ENCODE measurements around the gene TMEM255A. TPM values are rescaled to one million over a fixed set of nuclear protein-coding genes. Genes with fewer than 3 reads are reported as not detected.

The TMEM255A gene
- total RNA-seq, 4 donors from 2014 or later = 1.5 TPM; not detected in 3

DNA sequence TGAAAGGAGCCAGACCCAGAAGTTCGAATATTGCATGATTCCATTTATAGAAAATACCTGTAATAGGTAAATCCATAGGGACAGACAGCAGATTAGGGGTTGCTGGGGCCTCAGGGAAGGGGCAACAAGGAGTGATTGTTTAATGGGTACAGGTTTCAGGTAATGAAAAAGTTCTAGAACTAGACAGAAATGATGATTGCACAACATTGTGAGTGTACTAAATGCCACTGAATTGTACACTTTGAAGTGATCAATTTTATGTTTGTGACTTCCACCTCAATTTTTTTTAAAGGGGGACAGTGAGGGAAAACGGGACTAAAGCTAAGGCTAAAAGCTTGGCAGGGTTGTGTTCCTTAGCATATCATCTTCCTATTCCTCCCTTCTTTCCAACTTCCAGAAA lies 37.1 kb downstream of the TMEM255A start:
- H3K4me3 ChIP-seq = no peak overlapping the region
- no peaks in the 10 kb centered on the region for H3K36me3 ChIP-seq
- H3K9me3 ChIP-seq = no peaks in the 10 kb centered on the region

DNA sequence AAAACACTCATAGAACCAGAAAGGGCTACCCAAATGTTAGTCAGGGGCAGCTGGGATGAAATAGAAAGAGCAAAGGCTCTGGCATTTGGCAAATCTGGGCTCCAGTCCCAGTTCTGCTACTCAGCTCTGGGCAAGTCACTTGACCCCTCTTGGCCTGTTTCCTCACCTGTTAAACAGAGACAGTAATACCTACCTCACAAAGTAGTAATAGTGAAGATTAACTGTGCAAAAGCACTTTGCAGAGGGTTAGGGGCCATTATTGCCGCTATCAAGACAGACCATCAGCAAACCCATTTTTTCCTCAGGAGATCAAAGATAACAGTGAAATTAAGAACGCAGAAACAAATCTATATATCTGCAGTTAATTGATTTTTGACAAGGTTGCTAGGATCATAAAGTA lies 40.0 kb downstream of the TMEM255A start:
- Histone ChIP-seq H3K4me3 (no peak overlapping the region), H3K9me3 (no peaks in the 10 kb centered on the region), H3K36me3 (no peaks in the 10 kb centered on the region), H3K27me3 (no peaks in the 10 kb centered on the region), H3K27ac (no peak overlapping the region), H3K4me1 (no peaks in the 10 kb centered on the region)
- no peak for TF ChIP-seq POLR2A (IDR thresholded peaks at IDR 0.05)
- DNase-seq = no peak

More for the DNA sequence above, 37.1 kb downstream of the TMEM255A start:
- no peak for DNase-seq
- Histone ChIP-seq H3K27ac (no peak overlapping the region), H3K27me3 (no peaks in the 10 kb centered on the region), H3K4me1 (no peaks in the 10 kb centered on the region)
- TF ChIP-seq POLR2A (IDR thresholded peaks at IDR 0.05) = no peak
- TF ChIP-seq, protein P1, sequence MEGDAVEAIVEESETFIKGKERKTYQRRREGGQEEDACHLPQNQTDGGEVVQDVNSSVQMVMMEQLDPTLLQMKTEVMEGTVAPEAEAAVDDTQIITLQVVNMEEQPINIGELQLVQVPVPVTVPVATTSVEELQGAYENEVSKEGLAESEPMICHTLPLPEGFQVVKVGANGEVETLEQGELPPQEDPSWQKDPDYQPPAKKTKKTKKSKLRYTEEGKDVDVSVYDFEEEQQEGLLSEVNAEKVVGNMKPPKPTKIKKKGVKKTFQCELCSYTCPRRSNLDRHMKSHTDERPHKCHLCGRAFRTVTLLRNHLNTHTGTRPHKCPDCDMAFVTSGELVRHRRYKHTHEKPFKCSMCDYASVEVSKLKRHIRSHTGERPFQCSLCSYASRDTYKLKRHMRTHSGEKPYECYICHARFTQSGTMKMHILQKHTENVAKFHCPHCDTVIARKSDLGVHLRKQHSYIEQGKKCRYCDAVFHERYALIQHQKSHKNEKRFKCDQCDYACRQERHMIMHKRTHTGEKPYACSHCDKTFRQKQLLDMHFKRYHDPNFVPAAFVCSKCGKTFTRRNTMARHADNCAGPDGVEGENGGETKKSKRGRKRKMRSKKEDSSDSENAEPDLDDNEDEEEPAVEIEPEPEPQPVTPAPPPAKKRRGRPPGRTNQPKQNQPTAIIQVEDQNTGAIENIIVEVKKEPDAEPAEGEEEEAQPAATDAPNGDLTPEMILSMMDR (IDR thresholded peaks at IDR 0.05) = no peak

- Histone ChIP-seq H3K9me3 (no peaks in the 10 kb centered on the region), H3K27me3 (no peaks in the 10 kb centered on the region), H3K27ac (no peak overlapping the region), H3K4me3 (no peak overlapping the region), H3K4me1 (no peaks in the 10 kb centered on the region), H3K36me3 (no peaks in the 10 kb centered on the region)
- TF ChIP-seq, protein P1 (IDR thresholded peaks at IDR 0.05) = no peak
- TF ChIP-seq POLR2A (IDR thresholded peaks at IDR 0.05) = no peak
- no peak for DNase-seq
Observed at GRCh38 chrX:120270567-120270966, 40.7 kb downstream of the TMEM255A start.

GRCh38 chrX:120269373-120270035 lies 41.8 kb downstream of the TMEM255A start:
- H3K9me3 ChIP-seq = no peaks in the 10 kb centered on the region
- no peaks in the 10 kb centered on the region for H3K36me3 ChIP-seq
- DNase-seq = no peak
- H3K27ac ChIP-seq = no peak overlapping the region
- no peak for TF ChIP-seq POLR2A (IDR thresholded peaks at IDR 0.05)
- TF ChIP-seq, protein P1 (IDR thresholded peaks at IDR 0.05) = no peak
- H3K27me3 ChIP-seq = no peaks in the 10 kb centered on the region
- no peaks in the 10 kb centered on the region for H3K4me1 ChIP-seq
- H3K4me3 ChIP-seq = no peak overlapping the region

GRCh38 chrX:120264341-120264740 lies 46.9 kb downstream of the TMEM255A start:
- TF ChIP-seq, protein P1 (IDR thresholded peaks at IDR 0.05) = no peak
- no peak for TF ChIP-seq POLR2A (IDR thresholded peaks at IDR 0.05)
- no peak overlapping the region for H3K27ac ChIP-seq
- DNase-seq = no peak

DNA sequence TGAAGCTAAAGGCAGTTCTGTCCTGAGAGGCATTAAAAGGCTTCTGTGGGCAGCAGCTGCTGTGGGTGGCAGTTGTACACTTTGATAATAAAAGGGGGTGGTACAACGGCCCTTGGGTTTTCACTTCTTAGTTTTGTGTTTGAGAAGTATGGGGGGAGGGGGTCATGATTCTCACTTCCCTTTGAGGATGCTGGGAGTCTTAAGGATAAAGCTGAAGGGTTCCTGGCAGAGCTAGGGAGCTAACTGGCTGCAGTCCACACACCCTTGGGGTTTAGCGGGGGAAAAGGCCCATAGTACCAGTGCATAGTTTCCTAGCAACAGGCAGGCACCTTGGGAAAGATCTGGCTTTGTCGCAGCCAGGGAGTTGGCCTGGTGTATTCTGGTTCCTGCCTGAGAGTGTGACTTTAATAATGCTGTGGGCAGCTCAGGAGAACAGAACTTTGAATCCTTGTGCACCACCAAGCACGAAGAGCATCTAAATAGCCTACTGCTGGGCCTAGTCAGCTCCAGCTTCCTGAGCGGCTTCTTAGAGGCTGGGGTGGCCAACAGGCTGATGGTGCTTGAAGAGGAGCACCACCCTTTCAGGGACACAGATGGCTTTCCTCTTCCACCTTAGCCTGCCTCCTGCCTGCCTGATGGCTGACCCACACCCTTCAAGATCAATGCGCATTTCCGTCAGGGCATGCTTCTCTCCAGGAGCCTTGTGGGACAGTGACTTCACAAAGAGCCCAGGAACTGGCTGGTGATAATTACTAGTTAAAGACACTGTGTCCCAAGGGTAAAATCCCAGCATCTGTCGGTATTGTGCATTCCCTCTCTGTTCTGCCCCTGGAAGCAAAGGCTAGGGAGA lies 48.2 kb downstream of the TMEM255A start:
- Histone ChIP-seq H3K27me3 (no peaks in the 10 kb centered on the region), H3K4me1 (no peaks in the 10 kb centered on the region), H3K9me3 (no peaks in the 10 kb centered on the region), H3K27ac (no peak overlapping the region), H3K4me3 (no peak overlapping the region), H3K36me3 (no peaks in the 10 kb centered on the region)
- TF ChIP-seq, protein P1 (IDR thresholded peaks at IDR 0.05) = no peak
- no peak for TF ChIP-seq POLR2A (IDR thresholded peaks at IDR 0.05)
- DNase-seq = no peak

More at GRCh38 chrX:120264341-120264740, 46.9 kb downstream of the TMEM255A start:
- Histone ChIP-seq H3K4me3 (no peak overlapping the region), H3K27me3 (no peaks in the 10 kb centered on the region), H3K4me1 (no peaks in the 10 kb centered on the region), H3K9me3 (no peaks in the 10 kb centered on the region), H3K36me3 (no peaks in the 10 kb centered on the region)
